ENCODE data around the gene CDH23. TPM values are rescaled to one million over a fixed set of nuclear protein-coding genes. Genes with fewer than 3 reads are reported as not detected.

CDH23 gene
- total and polyA plus RNA-seq, 2 of the 8 experiments (the other 6 are each of a cell fraction or from before 2014, with no cell fraction given) = 1.9 to 4.9 TPM

DNA sequence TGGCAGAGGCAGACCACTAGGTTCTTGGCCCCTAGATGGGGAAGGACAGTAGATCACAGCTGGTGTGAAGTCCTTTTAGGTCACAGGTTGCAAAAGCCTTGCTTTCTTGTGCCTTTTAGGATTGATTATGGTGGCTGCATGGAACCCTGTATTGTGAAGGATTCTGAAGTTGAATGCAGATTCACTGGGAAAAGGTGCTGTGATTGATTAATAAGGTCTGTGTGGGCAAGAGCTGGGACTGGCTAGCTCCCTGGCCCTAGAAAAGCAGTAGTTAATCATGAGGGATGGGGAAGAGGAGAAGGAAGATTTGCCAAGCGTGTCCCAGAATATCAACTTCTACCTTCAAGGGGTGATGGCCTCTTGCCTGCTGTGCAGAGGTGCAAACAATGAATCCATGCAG is 105.5 kb downstream of the CDH23 start:
- Histone ChIP-seq H3K79me1 (ENCODE audit: low read depth, low read length) (no peaks in the 10 kb centered on the region), H4K91ac (replicated peaks; ENCODE audit: insufficient read length, low read length) (no peak overlapping the region), H3K4ac (replicated peaks; ENCODE audit: insufficient read length, low read depth, low read length) (no peak overlapping the region), H3K79me2 (ENCODE audit: control insufficient read depth in 1 of 2, insufficient read depth in 2 of 2, low read length in 2 of 2) (no peaks in the 10 kb centered on the region), H4K5ac (ENCODE audit: insufficient read length, low read depth, low read length) (no peak overlapping the region), H2BK20ac (ENCODE audit: low read length) (no peak overlapping the region), H3K4me1 (replicated peaks in 1 of 4; ENCODE audit: control insufficient read depth in 3 of 4, insufficient read depth in 4 of 4, low read length in 3 of 4) (peaks cover 0 to 10% (median 4%) of the 10 kb centered on the region in 4 experiments; a peak in 4 of 7 replicates), H3K27me3 (replicated peaks in 1 of 4; ENCODE audit: control insufficient read depth in 3 of 4, extremely low read depth in 1 of 4, insufficient read depth in 3 of 4, low read length in 3 of 4) (peaks cover 0 to 18% (median 13%) of the 10 kb centered on the region in 4 experiments; a peak in 6 of 7 replicates), H2BK15ac (ENCODE audit: low read length) (no peak overlapping the region), H3K23ac (ENCODE audit: insufficient read length) (no peak overlapping the region), H3K9me3 (ENCODE audit: insufficient read depth in 2 of 2, low read depth in 1 of 2, low read length in 1 of 2) (no peaks in the 10 kb centered on the region), H3K23me2 (ENCODE audit: low read depth, low read length) (no peaks in the 10 kb centered on the region), H2AK5ac (ENCODE audit: low read depth, low read length) (no peak overlapping the region), H2BK5ac (ENCODE audit: low read depth, low read length) (no peak overlapping the region), H2BK120ac (replicated peaks; ENCODE audit: low read depth, low read length) (no peak overlapping the region), H3K4me3 (ENCODE audit: extremely low read depth in 1 of 4, insufficient read depth in 2 of 4, low read depth in 3 of 4, low read length in 4 of 4) (no peak overlapping the region), H2AFZ (ENCODE audit: low read length) (no peak overlapping the region), H4K20me1 (replicated peaks in 1 of 2; ENCODE audit: control insufficient read depth in 1 of 2, insufficient read depth in 2 of 2, low read length in 2 of 2) (peaks cover 0 to 3% of the 10 kb centered on the region in 2 experiments), H3K36me3 (ENCODE audit: control insufficient read depth in 2 of 4, insufficient read depth in 4 of 4, low read length in 3 of 4) (no peaks in the 10 kb centered on the region), H3K9ac (replicated peaks in 1 of 4; ENCODE audit: extremely low read depth in 1 of 4, low read depth in 3 of 4, low read length in 3 of 4) (no peak overlapping the region), H3K56ac (replicated peaks; ENCODE audit: insufficient read length, low read depth, low read length) (no peak overlapping the region), H3K4me2 (ENCODE audit: insufficient read depth in 1 of 2, low read depth in 2 of 2, low read length in 2 of 2) (no peak overlapping the region), H4K8ac (ENCODE audit: extremely low read depth, insufficient read depth, low read length) (no peak overlapping the region), H3K27ac (ENCODE audit: low read depth, low read length) (no peak overlapping the region), H3K14ac (ENCODE audit: insufficient read length) (no peak overlapping the region), H3K18ac (ENCODE audit: extremely low read depth, low read length) (no peak overlapping the region; the same call in 1 of the 2 replicates), H2BK12ac (ENCODE audit: low read depth, low read length) (no peak overlapping the region)
- no peak for FAIRE-seq
- POLR2A ChIA-PET (ENCODE audit: partially characterized antibody) = interaction anchor here (0.8 kb wide), 1 partner anchor 63 kb away, joined by 3 read pairs; no protein-coding TSS in a partner anchor
- 100% methylated on average over 1 of the region's 1 CpG; no CpG with 5 or more reads in 1 of the 2 experiments for WGBS, 2 experiments (ENCODE audit: extremely low coverage in 1 of 2, insufficient coverage in 1 of 2, insufficient read length in 1 of 2, insufficient replicate concordance in 2 of 2, low coverage in 1 of 2, low lambda C conversion rate in 2 of 2, missing lambda C conversion rate in 1 of 2)
- CTCF ChIA-PET (ENCODE audit: partially characterized antibody) = interaction anchor here (1.0 to 1.9 kb wide), 9 partner anchors 11 to 206 kb away, joined by 3 to 11 read pairs (median 4); no protein-coding TSS in a partner anchor
- DNase-seq (ENCODE audit: low read depth in 1 of 2, low spot score in 2 of 2) = no peak
- TF ChIP-seq MAX (IDR thresholded peaks at IDR 0.05) (no peak), NANOG (IDR thresholded peaks at IDR 0.05; ENCODE audit: insufficient read depth, low read depth, low read length, poor library complexity, severe bottlenecking) (no peak), KDM4A (IDR thresholded peaks at IDR 0.05; ENCODE audit: low read depth, low read length, severe bottlenecking) (no peak), SAP30 (IDR thresholded peaks at IDR 0.05; ENCODE audit: insufficient read depth, insufficient replicate concordance, low read length) (no peak)
- TF ChIP-seq, protein P1, sequence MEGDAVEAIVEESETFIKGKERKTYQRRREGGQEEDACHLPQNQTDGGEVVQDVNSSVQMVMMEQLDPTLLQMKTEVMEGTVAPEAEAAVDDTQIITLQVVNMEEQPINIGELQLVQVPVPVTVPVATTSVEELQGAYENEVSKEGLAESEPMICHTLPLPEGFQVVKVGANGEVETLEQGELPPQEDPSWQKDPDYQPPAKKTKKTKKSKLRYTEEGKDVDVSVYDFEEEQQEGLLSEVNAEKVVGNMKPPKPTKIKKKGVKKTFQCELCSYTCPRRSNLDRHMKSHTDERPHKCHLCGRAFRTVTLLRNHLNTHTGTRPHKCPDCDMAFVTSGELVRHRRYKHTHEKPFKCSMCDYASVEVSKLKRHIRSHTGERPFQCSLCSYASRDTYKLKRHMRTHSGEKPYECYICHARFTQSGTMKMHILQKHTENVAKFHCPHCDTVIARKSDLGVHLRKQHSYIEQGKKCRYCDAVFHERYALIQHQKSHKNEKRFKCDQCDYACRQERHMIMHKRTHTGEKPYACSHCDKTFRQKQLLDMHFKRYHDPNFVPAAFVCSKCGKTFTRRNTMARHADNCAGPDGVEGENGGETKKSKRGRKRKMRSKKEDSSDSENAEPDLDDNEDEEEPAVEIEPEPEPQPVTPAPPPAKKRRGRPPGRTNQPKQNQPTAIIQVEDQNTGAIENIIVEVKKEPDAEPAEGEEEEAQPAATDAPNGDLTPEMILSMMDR (IDR thresholded peaks at IDR 0.05; ENCODE audit: control extremely low read depth in 1 of 3, insufficient read depth in 1 of 3, low read depth in 1 of 3, low read length in 3 of 3) = no peak
- TF ChIP-seq, protein P2, sequence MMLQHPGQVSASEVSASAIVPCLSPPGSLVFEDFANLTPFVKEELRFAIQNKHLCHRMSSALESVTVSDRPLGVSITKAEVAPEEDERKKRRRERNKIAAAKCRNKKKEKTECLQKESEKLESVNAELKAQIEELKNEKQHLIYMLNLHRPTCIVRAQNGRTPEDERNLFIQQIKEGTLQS (IDR thresholded peaks at IDR 0.05; ENCODE audit: insufficient read depth, low read depth, low read length) = no peak
